Islet precursor cell (in vitro differentiated cells): ENCODE results near the gene ACP3.

Experiments used
- DNase-seq: peaks from one replicate; pipeline ENCODE4 v3.0.0-alpha.2; 2018

ACP3 gene

DNA sequence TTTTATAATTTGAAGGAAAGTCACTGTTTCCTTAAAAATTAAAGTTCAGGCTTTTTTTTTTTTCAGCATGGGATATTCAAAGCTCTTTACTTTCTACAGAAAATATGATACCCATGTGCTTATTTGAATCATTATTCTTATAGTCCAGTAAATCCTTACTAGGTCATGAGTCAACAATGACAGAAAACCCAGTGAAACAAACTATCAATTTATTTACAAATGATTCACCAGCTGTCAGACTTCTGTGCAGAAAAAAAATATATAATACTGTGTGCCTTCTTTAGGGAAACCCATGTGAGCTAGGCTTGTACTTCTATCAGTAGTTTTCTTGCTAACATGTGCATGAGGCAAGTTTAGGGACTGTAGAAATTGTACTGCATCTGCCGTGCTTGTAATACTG, 1.2 kb downstream of the ACP3 start:
- no peak for DNase-seq

- no peak for DNase-seq
Observed at GRCh38 chr3:132321304-132321703, 4.1 kb downstream of the ACP3 start.

DNA sequence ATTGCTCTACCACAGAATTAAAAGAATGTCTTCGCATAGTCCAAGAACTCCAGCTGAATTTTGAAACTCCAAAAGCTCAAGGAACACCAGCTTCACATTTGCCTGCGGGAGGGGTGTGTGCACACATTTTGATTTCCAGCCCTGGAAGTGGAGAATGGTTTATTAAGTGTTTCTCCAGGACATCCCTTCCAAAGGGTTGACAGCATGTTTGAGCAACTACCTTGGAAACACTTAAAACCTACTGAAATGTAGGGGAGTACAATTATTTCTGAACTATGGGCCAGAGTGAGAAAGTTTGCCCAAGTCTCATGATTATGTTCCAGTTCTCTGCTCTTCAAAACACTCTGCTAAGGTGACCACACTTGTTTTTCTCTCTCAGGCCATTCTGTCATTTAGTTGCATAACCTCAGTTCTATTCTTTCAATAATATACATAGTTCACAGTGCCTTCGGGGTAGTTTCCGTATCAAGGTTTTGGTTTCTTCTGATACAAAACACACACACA, 7.9 kb downstream of the ACP3 start:
- no peak for DNase-seq

DNA sequence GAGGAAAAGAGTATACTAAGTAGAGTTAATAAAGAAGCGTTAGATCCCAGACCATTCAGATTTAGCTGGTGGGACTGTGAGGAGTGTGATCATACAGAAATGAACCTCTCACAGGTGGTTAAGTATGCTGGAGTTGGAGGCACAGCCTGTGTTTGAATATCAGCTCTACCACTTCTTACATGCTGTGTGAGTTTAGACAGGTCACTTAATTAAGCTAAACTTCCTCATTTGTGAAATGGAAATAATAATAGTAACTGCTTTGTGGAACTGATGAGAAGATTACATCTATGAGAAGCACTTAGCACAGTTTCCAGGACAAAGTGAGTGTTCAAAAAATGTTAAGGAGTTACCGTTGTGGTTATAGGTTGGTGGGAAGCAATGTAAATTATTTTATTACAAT, 8.4 kb downstream of the ACP3 start:
- no peak for DNase-seq

DNA sequence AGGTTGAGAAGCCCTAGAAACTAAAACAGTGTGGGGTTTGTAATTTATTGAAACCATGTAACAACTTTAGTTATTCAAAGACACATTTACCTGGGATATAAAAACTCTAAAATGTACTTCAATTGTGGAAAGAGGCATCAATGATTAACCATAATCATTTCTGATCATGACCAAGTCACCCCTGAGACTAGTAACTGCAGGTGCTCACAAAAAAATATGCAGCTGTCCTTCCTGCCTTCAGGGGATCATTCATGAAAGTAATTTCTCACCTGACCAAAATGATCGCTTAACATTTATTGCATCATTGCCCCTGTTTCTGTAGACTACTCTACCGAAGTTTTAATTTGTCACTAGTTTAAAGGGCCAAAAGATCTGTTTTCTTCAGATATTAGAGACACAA, 9.0 kb downstream of the ACP3 start:
- DNase-seq: no peak

- no peak for DNase-seq
Observed at GRCh38 chr3:132332082-132332481, 14.9 kb downstream of the ACP3 start.

DNA sequence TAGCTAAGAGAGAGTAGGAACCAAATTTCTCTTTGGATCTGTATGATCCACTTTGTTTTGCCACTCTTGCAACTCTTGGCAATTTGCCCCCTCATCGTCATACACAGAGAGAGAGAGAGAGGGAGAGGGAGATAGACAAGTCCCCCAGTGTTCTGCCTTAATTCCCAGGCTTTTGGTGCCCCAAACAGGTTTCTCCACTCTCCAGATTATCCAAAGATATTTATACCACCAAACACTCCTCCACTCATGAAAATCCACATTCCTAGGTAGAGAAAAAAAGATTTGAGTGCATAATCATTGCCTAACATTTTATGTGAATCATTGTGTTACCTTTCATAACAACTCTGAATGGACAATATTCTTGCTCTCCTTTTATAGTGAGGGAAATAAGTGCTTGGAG, 15.3 kb downstream of the ACP3 start:
- DNase-seq: no peak

DNA sequence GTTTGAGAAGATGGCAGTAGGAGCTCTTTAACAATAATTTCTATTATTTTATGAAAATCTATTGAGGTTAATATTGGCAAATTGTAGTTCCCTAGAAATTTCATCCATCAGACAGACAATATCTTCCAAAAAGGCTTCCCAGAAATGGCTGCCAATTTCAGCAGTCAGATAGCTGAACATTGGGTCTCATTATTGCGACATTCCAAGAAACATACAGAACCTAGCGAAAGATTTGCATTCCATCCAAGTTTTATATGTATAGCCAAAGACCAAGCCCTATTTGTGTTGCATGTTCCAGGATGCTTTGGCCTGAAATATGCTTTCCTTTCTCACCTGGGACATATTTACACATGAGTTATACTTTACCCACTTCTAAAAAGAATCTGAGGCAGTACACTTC, 24.5 kb downstream of the ACP3 start:
- DNase-seq: no peak

DNA sequence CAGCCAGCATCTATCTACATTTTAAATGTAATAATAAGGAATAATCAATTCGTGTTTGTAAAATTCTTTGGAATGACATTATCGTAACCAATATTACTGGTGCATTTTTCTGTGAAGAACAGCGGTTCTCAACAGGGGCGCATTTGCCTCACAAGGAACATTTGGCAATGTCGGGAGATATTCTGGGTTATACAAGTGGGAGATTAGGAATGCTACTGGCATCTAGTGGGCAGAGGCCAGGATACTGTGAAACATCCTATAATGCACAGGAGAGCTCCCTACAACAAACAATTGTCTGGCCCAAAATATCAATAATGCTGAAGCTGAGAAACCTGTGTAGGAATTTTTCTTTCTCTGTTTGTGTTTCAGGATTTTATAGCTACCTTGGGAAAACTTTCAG, 25.0 kb downstream of the ACP3 start:
- DNase-seq: no peak

DNA sequence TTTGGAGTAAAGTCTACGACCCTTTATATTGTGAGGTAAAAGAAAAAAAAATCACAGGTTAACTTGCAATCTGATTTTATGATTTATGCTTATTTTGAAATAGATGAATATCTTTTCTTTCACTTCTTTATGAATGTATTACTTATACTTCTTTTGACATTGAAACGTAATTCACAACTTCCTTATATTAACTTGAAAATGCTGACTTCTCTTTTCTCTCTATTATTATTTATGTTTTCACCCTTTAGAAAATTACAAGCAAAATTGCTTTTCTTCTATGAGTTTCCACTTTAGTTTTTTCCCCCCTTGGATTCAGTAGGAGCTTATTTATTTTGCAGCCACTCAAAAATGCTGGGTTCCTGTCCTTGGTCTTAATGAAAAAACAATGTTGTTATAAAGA, 25.4 kb downstream of the ACP3 start:
- no peak for DNase-seq

- DNase-seq: peak; percentile 58
Observed at GRCh38 chr3:132343018-132343612, 25.9 kb downstream of the ACP3 start.

GRCh38 chr3:132344666-132345280, 27.6 kb downstream of the ACP3 start:
- no peak for DNase-seq

DNA sequence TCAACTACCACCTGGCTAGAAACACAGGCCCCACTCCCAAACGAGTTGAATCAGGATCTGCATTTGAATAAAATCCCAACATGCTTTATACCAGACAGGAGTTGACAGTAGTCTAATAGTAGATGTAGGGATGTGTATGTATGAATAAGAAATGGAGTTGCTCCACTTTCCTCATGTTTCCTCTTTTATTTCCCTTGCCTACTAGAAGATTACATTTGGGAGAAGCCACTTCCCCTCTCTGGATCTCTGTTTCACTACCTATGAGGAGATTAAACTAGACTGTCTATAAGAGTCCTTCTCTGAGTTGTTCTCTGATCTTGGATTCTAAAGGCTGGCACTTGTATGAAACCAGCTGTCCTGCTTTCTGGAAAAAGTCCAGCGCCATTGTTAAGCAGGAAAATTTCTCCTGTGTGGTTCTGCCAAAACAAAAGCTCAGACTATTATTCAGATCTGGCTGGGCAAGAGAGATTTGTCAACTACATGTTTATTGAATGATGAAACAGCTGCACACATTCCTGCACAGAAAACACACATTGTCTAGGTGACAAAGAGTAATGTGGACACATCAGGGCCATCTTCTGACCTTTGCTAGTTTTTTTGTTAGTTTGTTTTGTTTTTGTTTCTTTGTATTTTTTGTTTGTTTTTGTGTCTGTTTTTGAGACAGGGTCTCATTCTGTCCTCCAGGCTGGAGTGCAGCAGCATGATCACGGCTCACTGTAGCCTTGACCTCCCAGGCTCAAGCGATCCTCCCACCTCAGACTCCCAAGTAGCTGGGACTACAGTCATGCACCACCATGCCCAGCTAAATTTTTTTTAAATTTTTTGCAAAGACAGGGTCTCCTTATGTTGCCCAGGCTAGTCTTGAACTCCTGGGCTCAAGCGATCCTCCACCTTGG, 29.9 kb downstream of the ACP3 start:
- no peak for DNase-seq

GRCh38 chr3:132347811-132348210, 30.6 kb downstream of the ACP3 start:
- DNase-seq: no peak

DNA sequence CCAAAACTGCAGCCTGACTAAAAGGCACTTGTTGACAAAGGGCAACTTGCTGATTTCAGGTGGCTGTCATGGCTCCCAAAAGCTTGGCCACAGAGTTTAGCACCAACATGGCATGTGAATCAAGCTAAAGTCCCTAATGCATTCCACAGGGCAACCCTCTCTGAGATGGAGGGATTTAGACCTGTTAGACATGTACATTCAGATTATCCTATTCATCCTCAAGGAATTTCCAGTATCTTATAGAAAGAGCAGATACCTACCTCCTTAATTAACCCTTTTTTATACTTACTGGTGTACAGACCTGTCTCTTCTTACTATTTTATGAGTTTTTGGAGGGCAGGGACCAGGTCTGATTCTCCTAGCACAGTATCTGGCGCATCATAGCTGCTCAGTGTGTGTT, 31.3 kb downstream of the ACP3 start:
- DNase-seq: no peak

DNA sequence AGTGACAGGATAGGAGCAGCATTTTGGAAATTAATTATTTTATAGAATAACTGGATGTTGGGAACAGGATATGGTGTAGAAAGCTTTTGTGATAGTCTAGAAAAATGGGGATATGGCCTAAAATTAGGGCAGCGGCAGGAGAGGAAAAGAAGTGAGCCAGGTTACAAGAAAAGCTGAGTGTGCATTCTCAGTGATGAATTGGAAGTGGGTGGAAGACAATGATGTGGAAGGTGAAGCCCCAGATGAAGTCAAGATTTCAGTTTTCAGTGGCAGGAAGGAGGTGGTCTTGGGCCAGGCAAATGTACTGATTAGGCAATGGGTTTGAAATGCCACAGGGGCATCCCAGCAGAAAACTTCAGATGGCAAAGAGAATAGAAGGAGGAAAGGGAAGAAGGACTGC, 33.6 kb downstream of the ACP3 start:
- no peak for DNase-seq

- no peak for DNase-seq
Observed at GRCh38 chr3:132351222-132351806, 34.1 kb downstream of the ACP3 start.

GRCh38 chr3:132352556-132353143, 35.4 kb downstream of the ACP3 start:
- DNase-seq: peak; percentile 69

DNA sequence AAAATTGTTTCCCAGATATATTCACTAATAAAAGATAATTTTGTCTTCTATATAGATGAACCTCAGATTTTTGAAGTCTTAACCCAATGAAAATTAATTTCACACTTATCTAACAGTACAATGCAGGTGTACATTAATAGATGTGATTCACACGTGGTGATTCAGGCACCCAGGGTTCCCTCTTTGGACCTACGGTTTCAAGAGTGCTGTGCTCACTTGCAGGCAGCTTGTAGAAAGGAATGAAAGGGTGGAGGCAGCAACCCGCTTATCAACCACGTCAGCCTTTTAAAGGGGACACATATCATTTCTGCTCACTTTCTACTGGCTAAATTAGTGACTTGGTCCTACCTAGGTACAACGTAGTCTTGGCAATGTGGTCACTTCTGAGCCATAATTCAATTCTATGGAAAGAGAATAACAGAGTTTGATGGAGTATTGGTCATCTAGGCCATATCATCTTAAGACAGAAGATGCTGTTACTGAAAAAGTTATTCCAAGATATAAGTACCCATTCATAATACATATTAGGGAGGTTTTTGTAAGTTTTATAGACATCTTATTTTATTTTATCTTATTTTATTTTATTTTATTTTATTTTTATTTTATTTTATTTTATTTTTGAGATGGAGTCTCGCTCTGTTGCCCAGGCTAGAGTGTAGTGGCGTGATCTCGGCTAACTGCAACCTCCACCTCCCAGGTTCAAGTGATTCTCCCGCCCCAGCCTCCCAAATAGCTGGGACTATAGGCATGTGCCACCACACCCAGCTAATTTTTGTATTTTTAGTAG, 37.9 kb downstream of the ACP3 start:
- no peak for DNase-seq

GRCh38 chr3:132356568-132356967, 39.4 kb downstream of the ACP3 start:
- no peak for DNase-seq

DNA sequence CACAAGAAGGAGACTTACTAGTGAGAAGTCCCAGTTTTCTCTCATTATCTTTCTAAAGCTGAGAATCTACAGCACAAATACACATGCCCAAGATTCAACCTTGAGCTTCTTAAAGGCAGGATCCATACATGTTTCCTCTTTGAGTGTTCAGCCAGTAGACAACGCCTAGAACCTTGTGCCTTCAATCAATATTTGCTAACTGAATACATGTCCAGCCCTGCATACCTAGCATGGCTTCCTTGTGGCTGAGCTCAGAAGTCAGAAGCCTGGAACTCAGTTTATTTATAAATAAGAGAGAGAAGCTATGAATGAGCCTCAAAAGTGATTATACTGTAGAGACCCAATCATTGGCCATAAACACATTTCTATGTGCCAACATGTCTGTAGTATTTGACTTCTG, 43.5 kb downstream of the ACP3 start:
- no peak for DNase-seq

GRCh38 chr3:132362329-132362728, 45.1 kb downstream of the ACP3 start:
- DNase-seq: no peak
